Ramos (cell line): Measurements from ENCODE around the gene RNU1-2.
"Not testable (repeated sequence)": the region's sequence is repeated elsewhere in the genome, so short reads cannot be mapped to it uniquely, and the experiment has no call there.

ENCODE experiments used
- in situ Hi-C: fragments of 300-500 bp; cut with MboI; formaldehyde crosslinking; loops from one replicate; pipeline ENCODE4 v1.14.3; 2022; ENCODE audit warnings: low sequenced_read_pairs; ENCODE audit not compliant: unreplicated experiment

The RNU1-2 gene

DNA sequence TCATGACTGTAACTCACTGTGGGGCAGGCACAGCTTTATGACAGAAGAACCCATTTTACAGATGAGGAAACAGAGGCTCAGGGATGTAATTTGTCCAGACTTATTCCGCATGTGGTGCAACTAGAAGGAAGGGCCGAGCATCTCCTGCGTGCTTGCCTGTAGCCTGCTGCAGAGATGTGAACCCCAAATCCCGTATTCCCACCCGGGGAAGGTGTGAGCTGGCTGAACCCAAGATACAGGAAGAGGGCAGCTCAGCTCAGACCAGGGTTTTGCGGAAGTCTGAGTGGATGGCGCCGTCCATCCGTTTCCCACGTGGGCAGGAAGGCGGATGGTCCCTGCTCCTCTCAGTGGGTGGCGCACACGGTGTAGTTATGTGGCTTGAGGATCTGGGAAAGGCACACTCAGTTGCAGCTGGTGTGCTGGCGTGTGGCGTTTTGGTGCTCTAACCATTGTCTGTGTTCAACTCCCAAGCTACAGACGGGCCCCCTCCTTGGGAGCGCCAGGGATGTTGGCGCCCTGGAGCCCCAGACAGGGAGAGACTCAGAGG is 27.2 kb downstream of the RNU1-2 start:
- in situ Hi-C loops: no loop called here

DNA sequence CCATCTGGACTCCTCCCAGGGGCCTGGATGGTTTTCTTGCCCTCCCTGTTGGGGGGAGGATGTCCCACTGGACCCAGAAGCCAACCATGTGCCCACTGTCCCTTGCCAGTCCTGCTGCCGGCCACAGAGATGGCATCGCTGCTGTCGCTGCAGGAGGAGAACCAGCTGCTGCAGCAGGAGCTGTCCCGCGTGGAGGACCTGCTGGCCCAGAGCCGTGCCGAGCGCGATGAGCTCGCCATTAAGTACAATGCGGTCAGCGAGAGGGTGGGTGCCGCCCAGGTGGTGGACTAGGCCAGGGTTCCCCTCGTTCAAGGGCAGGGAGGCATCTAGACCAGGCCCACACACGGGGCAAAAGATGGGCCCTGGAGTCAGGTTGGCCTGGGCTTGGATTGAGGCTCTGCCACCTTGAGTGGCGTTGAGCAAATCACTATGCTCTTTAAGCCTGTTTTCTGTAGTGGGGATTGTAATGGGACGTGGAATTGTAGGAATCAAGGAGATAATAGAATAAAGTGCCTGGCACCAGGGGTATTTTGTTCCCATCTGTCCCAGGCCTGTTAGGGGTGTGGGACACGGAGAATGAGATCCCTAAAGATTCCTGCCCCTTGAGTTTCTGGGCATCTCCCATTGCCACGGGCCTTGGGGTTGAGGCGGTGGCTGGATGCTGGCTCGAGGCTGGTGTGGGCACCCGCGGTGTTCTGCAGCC is 28.6 kb downstream of the RNU1-2 start:
- in situ Hi-C loops: no loop called here

DNA sequence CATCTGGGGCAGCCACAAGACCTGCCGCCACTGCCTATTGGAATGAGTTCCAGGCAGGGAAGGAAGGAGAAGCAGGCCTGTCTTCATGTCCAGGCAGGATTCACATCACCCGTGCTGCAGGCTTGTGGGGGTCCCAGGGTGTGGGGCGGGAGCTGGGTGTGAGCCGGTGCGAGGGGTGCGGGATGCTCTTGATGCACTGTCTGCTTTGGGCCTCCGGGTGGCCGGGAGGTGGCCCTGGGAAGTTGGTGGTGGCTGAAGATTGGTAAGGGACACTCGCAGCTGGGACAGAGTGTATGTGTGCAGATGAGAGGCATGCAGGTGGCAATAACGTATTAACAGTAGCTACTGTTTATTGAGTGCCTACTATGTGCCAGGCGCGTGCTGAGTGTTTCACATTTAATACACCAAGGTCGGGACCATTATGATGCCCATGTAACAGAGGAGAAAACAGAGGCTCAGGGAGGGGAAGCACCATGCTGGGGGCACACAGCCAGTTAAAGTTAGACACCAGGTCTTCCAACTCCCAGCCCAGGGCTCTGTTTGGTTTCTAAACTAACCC is 29.2 kb downstream of the RNU1-2 start:
- in situ Hi-C loops: no loop called here

DNA sequence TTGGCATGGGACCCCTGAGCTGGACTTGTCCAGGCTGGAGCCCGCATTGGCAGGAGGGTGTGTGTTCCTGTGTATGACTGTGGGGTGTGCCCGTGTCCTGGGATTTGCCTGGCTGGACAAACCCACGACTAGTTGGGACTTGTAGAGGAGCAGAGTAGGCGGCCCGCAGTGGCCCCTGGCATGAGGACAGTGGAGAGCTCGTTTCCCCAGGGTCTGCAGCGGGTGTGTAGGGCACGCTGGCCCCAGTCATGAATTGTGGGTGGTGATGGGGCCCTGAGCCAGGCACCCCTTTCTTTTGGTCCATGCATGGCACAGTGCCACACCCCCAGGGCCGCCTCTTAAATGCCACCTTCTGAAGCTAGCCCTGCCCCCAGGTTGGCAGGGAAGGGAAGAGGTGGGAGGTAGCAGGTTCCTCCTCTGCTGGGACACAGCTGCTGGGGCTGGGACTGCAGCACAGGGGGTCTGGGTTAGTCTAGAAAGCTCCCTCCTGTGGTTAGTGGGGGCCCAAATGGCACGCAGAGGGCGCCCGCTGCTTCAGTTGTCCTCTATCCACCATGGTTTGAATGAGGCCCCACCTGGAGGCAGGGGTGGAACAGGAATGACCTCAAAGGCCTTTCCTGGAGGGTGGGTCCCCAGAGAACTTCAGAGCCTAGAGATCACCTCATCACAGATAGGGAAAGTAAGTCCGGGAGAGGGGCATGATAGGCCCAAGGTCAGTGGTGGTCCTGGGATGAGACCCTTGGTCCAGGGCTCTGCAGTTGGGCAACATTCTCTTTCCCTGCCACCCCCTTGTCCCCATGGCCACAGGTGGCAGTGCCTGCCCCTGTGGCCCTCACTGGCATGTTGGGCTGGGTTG is 30.1 kb downstream of the RNU1-2 start:
- in situ Hi-C loops: no loop called here

DNA sequence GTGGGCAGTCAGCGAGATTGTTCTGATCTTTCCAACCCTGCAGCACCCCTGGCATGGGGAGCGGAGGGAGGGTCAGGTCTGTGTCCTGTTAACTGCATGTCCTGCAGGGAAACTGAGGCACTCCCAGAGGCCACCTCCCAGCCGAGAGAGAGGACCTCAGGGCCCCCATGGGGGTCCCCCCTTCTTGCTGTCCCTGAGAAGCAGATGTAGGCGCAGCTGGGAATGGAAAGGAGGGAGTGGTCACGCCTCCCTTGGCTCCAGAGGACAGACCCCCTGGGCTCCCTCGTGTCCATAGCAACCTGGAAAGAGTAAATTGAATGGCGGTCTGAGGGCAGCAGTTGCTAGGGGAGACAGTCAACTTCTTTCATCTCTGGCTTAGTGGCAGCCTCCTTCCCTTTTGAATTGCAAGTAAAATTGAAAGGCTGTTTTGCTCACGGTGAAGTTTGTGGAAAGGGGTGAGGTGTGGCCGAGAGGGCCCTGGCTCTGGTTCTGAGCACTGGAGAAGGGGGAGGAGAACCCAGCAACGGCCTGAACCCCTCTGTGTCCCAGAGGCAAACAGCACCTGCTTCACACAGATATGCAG is 30.8 kb downstream of the RNU1-2 start:
- in situ Hi-C loops: no loop called here

DNA sequence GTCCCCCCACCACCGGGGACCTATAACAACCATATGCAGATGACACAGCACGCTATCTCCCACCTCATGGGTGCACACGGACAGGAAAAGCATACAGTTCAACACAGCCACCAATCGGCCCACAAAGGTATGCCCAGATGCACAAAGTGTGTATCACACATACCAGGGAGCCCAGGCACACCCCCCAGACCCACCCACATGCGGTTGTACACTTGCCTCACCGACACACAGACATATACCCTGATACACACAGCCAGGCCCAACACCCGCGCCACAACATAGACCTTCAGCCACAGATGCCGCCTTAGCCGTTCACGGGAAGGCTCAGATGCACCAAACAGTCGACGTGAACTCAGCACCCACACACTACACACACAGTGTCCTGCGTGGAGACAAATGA is 31.5 kb downstream of the RNU1-2 start:
- in situ Hi-C loops: no loop called here

DNA sequence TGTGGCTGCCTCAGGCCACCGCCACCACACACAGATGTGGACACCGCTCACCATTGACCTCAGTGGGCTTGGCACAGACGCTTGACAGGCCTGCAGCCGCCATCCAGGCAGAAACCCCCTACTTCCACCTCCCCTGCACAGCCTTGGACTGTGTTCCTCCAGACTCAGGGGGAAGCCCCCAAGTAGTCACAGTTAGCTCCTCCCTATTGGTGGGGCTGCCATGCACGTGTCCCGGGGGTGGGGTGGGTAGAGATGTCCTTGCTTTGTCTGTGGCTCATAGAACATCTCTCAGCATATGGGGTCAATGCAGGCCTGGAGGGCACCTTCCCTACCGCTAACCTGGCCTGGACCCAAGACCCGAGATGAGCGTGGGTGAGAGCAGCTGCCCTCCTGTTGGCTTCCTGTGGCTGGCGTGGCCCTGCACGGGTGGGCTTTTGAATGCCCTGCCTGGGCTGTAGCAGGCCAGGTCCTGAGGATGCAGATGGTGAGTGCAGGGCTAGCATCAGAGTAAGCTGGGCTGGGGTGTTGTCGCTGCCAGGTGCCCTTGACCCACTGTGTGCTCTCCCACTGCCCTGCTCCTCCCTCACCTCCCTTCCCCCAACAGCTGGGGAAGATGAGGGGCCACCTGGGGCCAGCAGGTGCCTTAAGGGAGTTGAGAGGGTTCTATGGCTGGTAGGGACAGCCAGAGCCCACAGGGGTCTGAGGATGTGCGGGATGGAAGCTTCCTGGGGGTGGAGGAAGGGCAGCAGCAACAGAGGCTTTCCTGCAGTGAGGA is 32.1 kb downstream of the RNU1-2 start:
- in situ Hi-C loops: no loop called here

DNA sequence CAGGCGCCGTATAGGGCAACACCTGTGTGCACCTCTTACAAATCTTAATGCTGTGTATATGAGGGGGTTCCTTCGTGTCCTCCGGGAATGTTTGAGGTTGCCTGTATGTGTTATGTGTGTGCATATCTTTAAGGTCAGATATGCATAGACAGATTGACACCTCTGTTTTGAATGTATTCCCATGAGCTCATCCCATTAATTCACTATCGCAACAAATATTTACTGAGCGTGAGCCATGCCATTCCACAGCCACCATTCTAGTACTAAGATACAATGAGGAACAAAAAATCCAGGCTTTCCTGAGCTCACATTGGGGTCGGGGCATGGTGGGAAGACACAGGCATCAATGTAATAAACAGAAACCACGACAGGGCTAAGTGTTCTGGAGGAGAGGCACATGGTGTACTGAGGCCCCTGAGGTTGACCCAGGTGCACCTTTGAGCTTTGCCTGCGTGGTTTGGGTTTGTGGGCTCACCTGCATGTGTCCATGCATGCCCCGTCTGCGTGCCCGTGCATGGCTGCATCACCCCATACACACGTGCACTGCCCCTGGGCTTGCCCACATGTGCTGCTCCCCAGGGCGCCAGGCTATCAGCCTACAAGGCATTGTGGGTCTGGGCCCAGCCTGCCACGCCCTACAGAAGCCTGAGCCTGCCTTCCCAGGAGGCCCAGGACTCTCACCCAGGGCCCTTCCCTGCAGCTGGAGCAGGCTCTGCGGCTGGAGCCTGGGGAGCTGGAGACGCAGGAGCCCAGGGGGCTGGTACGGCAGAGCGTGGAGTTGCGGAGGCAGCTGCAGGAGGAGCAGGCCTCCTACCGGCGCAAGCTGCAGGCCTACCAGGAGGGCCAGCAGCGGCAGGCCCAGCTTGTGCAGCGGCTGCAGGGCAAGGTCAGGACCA is 33.6 kb downstream of the RNU1-2 start:
- in situ Hi-C loops: not testable (repeated sequence)

DNA sequence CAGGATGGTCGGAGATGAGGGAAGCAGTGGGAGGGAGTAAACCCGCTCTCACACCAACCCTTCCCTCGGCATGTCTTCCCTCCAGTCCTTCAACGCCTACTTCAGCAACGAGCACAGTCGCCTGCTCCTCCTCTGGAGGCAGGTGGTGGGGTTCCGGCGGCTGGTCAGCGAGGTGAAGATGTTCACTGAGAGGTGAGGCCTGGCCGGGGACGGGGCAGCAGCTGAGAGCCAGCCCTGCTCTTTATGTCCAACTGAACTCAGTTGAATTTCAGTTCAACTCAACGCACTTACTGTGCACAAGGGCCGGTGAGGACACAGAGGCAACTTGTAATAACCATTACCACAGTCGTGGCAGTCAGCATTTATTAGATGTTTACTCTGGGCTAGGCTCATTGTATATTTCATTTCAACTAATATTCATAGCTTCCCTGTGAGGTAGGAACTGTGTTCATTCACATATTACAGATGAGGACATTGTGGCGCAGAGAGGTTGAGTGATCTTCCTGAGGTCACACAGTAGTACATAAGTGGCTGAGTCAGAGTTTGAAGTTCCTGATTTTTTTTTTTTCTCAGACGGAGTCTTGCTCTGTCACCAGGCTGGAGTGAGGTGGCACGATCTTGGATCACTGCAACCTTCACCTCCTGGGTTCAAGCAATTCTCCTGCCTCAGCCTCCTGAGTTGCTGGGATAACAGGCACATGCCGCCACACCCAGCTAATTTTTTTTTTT is 35.6 kb downstream of the RNU1-2 start:
- in situ Hi-C loops: not testable (repeated sequence)

DNA sequence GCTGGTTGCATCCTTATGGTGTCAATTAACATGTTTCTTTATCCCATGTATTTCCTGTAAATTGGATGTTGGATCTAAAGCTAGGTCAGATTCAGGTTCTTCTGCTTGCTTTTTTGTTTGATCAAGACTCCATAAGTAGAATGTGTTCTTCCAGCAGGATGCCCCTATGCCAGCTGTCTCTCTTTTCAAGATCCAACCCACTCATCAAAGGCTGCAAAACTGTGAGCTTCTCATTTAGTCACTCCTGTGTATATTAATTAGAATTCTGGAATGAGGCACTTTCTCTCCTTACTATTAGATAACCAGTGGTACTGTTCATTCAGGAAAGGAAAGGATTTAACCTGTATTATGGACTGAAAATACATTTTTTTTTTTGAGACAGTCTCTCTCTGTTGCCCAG is 38.2 kb downstream of the RNU1-2 start:
- in situ Hi-C loops: not testable (repeated sequence)

DNA sequence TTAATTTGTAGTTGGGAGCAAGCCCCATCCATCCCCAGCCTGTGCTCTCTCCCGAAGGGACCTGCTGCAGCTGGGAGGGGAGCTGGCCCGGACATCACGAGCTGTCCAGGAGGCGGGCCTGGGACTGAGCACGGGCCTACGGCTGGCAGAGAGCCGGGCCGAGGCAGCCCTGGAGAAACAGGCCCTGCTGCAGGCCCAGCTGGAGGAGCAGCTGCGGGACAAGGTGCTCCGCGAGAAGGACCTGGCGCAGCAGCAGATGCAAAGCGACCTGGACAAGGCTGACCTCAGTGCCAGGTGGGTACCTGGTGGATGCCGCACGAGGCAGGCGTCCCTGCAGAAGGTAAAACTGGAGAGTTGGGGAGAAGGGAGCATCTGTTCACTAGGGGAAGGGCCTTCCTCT is 40.8 kb downstream of the RNU1-2 start:
- in situ Hi-C loops: not testable (repeated sequence)

DNA sequence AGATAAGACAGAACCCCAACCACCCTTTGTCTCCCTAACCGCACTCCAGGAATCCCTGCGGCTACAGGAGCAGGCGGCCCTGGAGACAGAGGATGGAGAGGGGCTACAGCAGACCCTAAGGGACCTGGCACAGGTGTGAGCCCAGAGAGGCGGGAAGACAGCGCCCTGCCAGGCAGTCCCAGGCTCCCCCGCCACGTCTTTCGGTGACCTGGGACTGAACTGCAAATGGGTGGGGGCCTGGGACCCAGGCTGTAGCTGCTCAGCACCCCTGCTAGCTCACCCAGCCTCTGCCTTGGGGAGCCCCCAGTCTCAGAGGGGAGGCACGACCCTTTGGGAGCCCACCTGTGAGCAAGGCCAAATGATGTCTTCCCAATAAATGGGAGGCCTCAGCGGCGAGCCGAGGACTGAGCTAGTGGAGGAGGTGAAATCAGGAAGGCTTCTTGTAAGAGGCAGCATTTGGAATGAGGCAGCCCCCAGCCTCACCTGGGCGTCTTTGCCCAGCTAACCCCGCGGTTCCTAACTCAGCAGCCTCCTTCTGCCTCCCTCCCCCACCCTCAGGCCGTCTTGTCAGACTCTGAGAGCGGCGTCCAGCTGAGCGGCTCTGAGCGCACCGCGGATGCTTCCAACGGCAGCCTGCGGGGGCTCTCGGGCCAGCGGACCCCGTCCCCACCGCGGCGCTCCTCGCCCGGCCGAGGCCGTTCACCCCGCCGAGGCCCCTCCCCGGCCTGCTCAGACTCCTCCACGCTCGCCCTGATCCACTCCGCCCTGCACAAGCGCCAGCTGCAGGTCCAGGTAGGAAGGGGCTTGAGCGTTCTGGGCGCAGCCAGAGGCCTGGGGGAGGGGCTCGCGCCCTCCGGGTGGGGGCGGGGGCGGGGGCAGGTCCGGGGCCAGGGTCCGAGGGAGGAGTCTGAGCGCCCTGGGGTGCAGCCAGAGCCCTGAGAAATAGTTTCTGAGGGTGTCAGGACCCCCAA is 42.9 kb downstream of the RNU1-2 start:
- in situ Hi-C loops: no loop called here

DNA sequence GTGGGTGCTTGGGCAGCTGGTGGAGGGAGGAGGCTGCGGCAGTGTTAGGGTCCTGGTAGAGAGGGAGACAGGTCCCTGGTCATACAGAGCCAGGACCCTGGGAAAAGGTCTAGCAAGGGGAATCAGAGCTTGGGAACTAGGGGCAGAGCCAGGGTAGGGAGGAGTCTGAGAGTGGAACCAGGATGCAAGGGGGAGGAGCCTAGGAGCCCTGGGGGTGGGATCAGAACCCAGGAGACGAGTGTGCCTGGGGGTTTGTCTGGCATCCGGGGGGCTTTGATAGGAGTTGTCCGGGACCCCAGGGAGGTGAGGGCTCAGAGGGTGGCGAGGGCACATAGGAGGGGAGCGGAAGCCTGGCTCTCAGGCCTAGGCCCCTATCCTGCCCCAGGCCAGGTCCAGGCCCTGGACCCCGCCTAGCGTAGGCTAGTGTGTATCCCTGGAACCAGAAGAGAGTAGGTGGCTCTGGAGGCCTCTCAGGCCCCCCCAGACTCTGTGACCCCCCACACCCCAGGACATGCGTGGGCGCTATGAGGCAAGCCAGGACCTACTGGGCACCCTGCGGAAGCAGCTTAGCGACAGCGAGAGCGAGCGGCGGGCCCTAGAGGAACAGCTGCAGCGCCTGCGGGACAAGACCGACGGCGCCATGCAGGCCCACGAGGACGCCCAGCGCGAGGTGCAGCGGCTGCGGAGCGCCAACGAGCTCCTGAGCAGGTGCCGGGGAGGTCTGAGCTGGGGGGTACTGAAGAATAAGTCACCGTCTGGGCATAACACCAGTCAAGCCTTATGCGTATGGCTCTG is 43.8 kb downstream of the RNU1-2 start:
- in situ Hi-C loops: not testable (repeated sequence)

DNA sequence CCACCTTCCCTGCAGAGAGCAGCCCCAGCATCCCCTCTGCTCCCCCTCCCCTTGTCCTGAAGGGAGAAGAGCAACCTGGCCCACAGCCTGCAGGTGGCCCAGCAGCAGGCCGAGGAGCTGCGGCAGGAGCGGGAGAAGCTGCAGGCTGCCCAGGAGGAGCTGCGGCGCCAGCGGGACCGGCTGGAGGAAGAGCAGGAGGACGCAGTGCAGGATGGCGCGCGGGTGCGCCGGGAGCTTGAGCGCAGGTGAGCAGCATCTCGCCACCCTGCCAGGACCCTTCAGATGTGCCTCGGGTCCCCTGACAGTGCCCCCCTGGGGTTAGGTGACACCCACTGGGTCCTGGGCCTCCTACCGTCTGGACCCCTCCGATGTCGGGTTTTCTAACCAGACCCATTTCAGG is 48.3 kb downstream of the RNU1-2 start:
- in situ Hi-C loops: no loop called here

DNA sequence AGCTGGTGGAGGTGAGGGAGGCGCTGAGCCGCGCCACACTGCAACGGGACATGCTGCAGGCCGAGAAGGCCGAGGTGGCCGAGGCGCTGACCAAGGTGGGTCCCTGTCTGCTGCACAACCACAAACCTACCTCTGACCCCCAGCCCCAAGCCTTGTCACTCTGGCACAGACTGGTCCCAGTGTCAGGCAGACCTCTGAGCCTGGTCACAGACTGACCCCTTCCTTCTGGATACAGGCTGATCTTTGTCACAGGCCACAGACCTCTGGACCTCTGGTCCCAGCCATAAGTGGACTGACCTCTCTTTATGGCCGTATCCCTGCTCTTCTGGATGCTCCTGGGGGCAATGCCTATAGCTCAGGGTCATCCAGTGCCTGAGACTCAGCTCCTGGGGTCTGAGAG is 49.7 kb downstream of the RNU1-2 start:
- in situ Hi-C loops: loop anchor here (5.0 kb wide), 1 partner anchor 323 kb away; no protein-coding TSS in a partner anchor
